Measurements from ENCODE around the gene ANKRD33B.

Gene ANKRD33B

GRCh38 chr5:10680876-10681481, 117.1 kb downstream of the ANKRD33B start:
- H3K36me3 ChIP-seq = peaks cover 74 to 94% (median 90%) of the 10 kb centered on the region in 11 experiments
- H4K20me1 ChIP-seq = peaks cover 5 to 78% (median 47%) of the 10 kb centered on the region in 11 experiments; a peak in 16 of 22 replicates
- peaks cover 0 to 18% (median 7%) of the 10 kb centered on the region in 11 experiments; a peak in 12 of 22 replicates for H3K9me3 ChIP-seq (replicated peaks in 1 of 11)
- TF ChIP-seq Cebpa-rat (IDR thresholded peaks at IDR 0.05) = no peak
- H3K27me3 ChIP-seq = no peaks in the 10 kb centered on the region
- H3K9ac ChIP-seq = no peak overlapping the region
- H3K4me2 ChIP-seq = peak overlapping the region in 8 of 11 experiments; percentile 68 to 87 (median 78); a peak in 15 of 22 replicates
- no peak overlapping the region for H3K4me3 ChIP-seq
- H3K27ac ChIP-seq = peak overlapping the region in 4 of 11 experiments; percentile 57 to 72 (median 64); a peak in 6 of 22 replicates
- peaks cover 25 to 40% (median 35%) of the 10 kb centered on the region in 10 experiments for H3K4me1 ChIP-seq

GRCh38 chr5:10681731-10682679, 118.1 kb downstream of the ANKRD33B start:
- no peak for TF ChIP-seq Cebpa-rat (IDR thresholded peaks at IDR 0.05)
- no peaks in the 10 kb centered on the region for H3K27me3 ChIP-seq
- H3K4me1 ChIP-seq = peaks cover 25 to 40% (median 35%) of the 10 kb centered on the region in 10 experiments
- peak overlapping the region; percentile 62 to 87 (median 74) for H3K4me2 ChIP-seq
- H3K9me3 ChIP-seq (replicated peaks in 1 of 11) = peaks cover 5 to 21% (median 7%) of the 10 kb centered on the region in 11 experiments; a peak in 19 of 22 replicates
- H4K20me1 ChIP-seq = peaks cover 5 to 83% (median 48%) of the 10 kb centered on the region in 11 experiments; a peak in 16 of 22 replicates
- H3K9ac ChIP-seq = peak overlapping the region in 2 of 11 experiments; percentile 39 to 50; a peak in 3 of 22 replicates
- peak overlapping the region in 9 of 11 experiments; percentile 20 to 72 (median 46); a peak in 15 of 22 replicates for H3K27ac ChIP-seq
- peak overlapping the region in 1 of 10 experiments; percentile 24; a peak in 1 of 20 replicates for H3K4me3 ChIP-seq
- peaks cover 76 to 99% (median 94%) of the 10 kb centered on the region in 11 experiments for H3K36me3 ChIP-seq

- Histone ChIP-seq H3K4me1 (peaks cover 25 to 40% (median 35%) of the 10 kb centered on the region in 10 experiments), H3K4me3 (no peak overlapping the region), H3K4me2 (peak overlapping the region; percentile 62 to 87 (median 74)), H3K36me3 (peaks cover 67 to 99% (median 94%) of the 10 kb centered on the region in 11 experiments), H3K27ac (peak overlapping the region in 9 of 11 experiments; percentile 20 to 72 (median 46); a peak in 14 of 22 replicates), H4K20me1 (peaks cover 5 to 83% (median 48%) of the 10 kb centered on the region in 11 experiments; a peak in 16 of 22 replicates), H3K9me3 (replicated peaks in 1 of 11) (peaks cover 0 to 21% (median 16%) of the 10 kb centered on the region in 11 experiments; a peak in 17 of 22 replicates), H3K27me3 (no peaks in the 10 kb centered on the region), H3K9ac (peak overlapping the region in 2 of 11 experiments; percentile 17 to 39; a peak in 2 of 22 replicates)
- TF ChIP-seq Cebpa-rat (IDR thresholded peaks at IDR 0.05) = no peak
Observed at GRCh38 chr5:10682801-10683525, 119.1 kb downstream of the ANKRD33B start.

- peaks cover 60 to 99% (median 94%) of the 10 kb centered on the region in 11 experiments for H3K36me3 ChIP-seq
- peak overlapping the region in 1 of 11 experiments; percentile 62; a peak in 1 of 22 replicates for H3K4me2 ChIP-seq
- no peak overlapping the region for H3K4me3 ChIP-seq
Observed at GRCh38 chr5:10684303-10685086, 120.6 kb downstream of the ANKRD33B start.

GRCh38 chr5:10685115-10685521, 121.2 kb downstream of the ANKRD33B start:
- TF ChIP-seq Cebpa-rat (IDR thresholded peaks at IDR 0.05) = no peak
- H4K20me1 ChIP-seq = peaks cover 5 to 85% (median 56%) of the 10 kb centered on the region in 11 experiments; a peak in 16 of 22 replicates
- peaks cover 57 to 99% (median 94%) of the 10 kb centered on the region in 11 experiments for H3K36me3 ChIP-seq
- H3K27ac ChIP-seq = no peak overlapping the region
- H3K9ac ChIP-seq = no peak overlapping the region; a peak in 1 of 22 replicates
- H3K9me3 ChIP-seq (replicated peaks in 1 of 11) = peaks cover 0 to 37% (median 30%) of the 10 kb centered on the region in 11 experiments; a peak in 18 of 22 replicates
- H3K4me1 ChIP-seq = peaks cover 25 to 39% (median 34%) of the 10 kb centered on the region in 10 experiments
- H3K27me3 ChIP-seq = no peaks in the 10 kb centered on the region
- no peak overlapping the region for H3K4me3 ChIP-seq
- H3K4me2 ChIP-seq = no peak overlapping the region

More at GRCh38 chr5:10684303-10685086, 120.6 kb downstream of the ANKRD33B start:
- Histone ChIP-seq H3K27ac (no peak overlapping the region), H3K27me3 (no peaks in the 10 kb centered on the region), H3K9ac (no peak overlapping the region), H3K9me3 (replicated peaks in 1 of 11) (peaks cover 0 to 35% (median 29%) of the 10 kb centered on the region in 11 experiments; a peak in 18 of 22 replicates), H3K4me1 (peaks cover 25 to 40% (median 35%) of the 10 kb centered on the region in 10 experiments), H4K20me1 (peaks cover 5 to 85% (median 51%) of the 10 kb centered on the region in 11 experiments; a peak in 16 of 22 replicates)
- no peak for TF ChIP-seq Cebpa-rat (IDR thresholded peaks at IDR 0.05)

GRCh38 chr5:10686890-10687289, 123.0 kb downstream of the ANKRD33B start:
- H4K20me1 ChIP-seq = peaks cover 5 to 85% (median 50%) of the 10 kb centered on the region in 11 experiments; a peak in 16 of 22 replicates
- peaks cover 52 to 98% (median 88%) of the 10 kb centered on the region in 11 experiments for H3K36me3 ChIP-seq
- H3K4me2 ChIP-seq = no peak overlapping the region
- no peak overlapping the region for H3K4me3 ChIP-seq
- TF ChIP-seq Cebpa-rat (IDR thresholded peaks at IDR 0.05) = no peak
- H3K9ac ChIP-seq = no peak overlapping the region
- H3K9me3 ChIP-seq (replicated peaks in 1 of 11) = peaks cover 0 to 37% (median 30%) of the 10 kb centered on the region in 11 experiments; a peak in 18 of 22 replicates
- H3K27me3 ChIP-seq = no peaks in the 10 kb centered on the region
- no peak overlapping the region for H3K27ac ChIP-seq
- peaks cover 14 to 31% (median 22%) of the 10 kb centered on the region in 10 experiments for H3K4me1 ChIP-seq

- H4K20me1 ChIP-seq = peaks cover 5 to 85% (median 49%) of the 10 kb centered on the region in 11 experiments; a peak in 17 of 22 replicates
- H3K27me3 ChIP-seq = no peaks in the 10 kb centered on the region
- H3K36me3 ChIP-seq = peaks cover 53 to 99% (median 79%) of the 10 kb centered on the region in 11 experiments
- peaks cover 0 to 12% (median 3%) of the 10 kb centered on the region in 10 experiments; a peak in 9 of 20 replicates for H3K4me1 ChIP-seq
- H3K9me3 ChIP-seq (replicated peaks in 1 of 11) = peaks cover 0 to 37% (median 30%) of the 10 kb centered on the region in 11 experiments; a peak in 18 of 22 replicates
- H3K9ac ChIP-seq = no peak overlapping the region
- peak overlapping the region in 2 of 11 experiments; percentile 39 to 48; a peak in 3 of 22 replicates for H3K27ac ChIP-seq
- H3K4me2 ChIP-seq = no peak overlapping the region
- TF ChIP-seq Cebpa-rat (IDR thresholded peaks at IDR 0.05) = no peak
- no peak overlapping the region for H3K4me3 ChIP-seq
Observed at GRCh38 chr5:10688651-10689171, 124.8 kb downstream of the ANKRD33B start.
